ENCODE results near the gene NUP205.

DNA sequence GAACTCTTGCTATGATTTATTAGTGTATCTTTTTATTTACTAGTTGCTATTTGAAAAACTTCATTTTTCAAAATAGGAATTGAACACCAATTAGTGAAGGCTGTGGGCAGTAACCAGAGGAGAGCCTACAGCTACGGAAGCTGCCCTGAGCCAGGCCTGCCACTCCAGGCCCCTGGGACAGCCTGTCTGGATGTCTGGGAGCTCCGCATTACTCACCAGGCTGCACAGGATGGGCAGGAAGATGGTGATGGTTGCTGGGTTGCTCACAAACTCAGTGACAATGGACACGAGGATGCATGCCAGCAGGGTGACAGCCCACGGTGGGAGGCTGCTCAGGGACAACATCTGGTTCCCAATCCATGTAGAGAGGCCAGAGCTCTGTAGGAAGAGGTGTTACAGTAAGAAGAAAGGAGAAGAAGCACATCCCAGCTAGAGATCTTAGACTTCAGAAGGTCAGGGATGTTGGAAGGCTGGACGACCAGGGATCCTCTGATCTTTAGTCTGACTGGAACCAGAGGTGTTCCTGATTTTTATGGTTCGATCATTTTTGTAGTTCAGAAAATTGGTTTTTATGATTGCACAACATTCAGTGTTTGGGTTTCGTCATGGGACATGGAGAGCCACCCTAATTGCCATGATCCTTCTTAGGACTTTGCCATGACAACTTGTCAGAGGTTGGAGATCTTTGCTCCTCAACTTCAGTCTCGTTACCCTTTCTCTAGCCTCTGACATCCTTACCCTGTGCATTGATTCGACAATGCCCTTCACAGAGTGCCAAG is 127.8 kb downstream of the NUP205 start:
- TF ChIP-seq POLR2A (IDR thresholded peaks at IDR 0.05): no peak
- no peak for TF ChIP-seq CTCF (IDR thresholded peaks at IDR 0.05)
- no peak for TF ChIP-seq POLR2AphosphoS5 (IDR thresholded peaks at IDR 0.05)
- TF ChIP-seq EP300 (IDR thresholded peaks at IDR 0.05): no peak
